IMR-90 (cell line): ENCODE measurements around the gene EHBP1L1. TPM values are rescaled to one million over a fixed set of nuclear protein-coding genes. Genes with fewer than 3 reads are reported as not detected.

Experiments
- ATAC-seq: fragments of 200-7000 bp; cut with Tn5 transposase; 2 replicates; pipeline ENCODE4 v1.9.1; 2020; ENCODE audit warnings: low read depth, mild to moderate bottlenecking, moderate library complexity
- BruUV-seq: library from RNA; stranded (reverse); fragments of 400-500 nt; replicated peaks from 2 replicates; lab custom pipeline; 2021; lab: Mats Ljungman, UMichigan
- CTCF ChIA-PET: fragments of 300-600 bp; formaldehyde crosslinking; extraction: SDS; loops from one replicate; lab custom pipeline; 2021; ENCODE audit warnings: antibody characterized with exemption; lab: Yijun Ruan, JAX
- POLR2A ChIA-PET: fragments of 300-600 bp; sonication (Branson Sonifier 250); formaldehyde crosslinking; loops from one replicate; lab custom pipeline; 2022; ENCODE audit warnings: antibody characterized with exemption; ENCODE audit not compliant: unreplicated experiment; lab: Charles Lee
- DNase-seq: peaks from one replicate; pipeline ENCODE4 v3.0.0; 2013
- H2AFZ ChIP-seq: replicated peaks from 2 replicates; pipeline ENCODE3; 2013; ENCODE audit warnings: low read length, mild to moderate bottlenecking; ENCODE audit not compliant: poor library complexity
- H2AK5ac ChIP-seq: 2 replicates; pipeline ENCODE4 v1.6.1; 2013; ENCODE audit warnings: low read depth, low read length, inconsistent platforms
- H2AK9ac ChIP-seq: replicated peaks from 2 replicates; pipeline ENCODE3; 2013; ENCODE audit warnings: mild to moderate bottlenecking, low read depth, low read length, moderate library complexity; ENCODE audit not compliant: poor library complexity
- H2BK120ac ChIP-seq: 2 replicates; pipeline ENCODE4 v1.6.1; 2013; ENCODE audit warnings: low read depth, low read length, inconsistent platforms
- H2BK15ac ChIP-seq: 3 replicates; pipeline ENCODE4 v1.6.1; 2013; ENCODE audit warnings: low read depth, low read length, inconsistent platforms
- H2BK20ac ChIP-seq: 2 replicates; pipeline ENCODE4 v1.6.1; 2013; ENCODE audit warnings: low read depth, mild to moderate bottlenecking, inconsistent platforms, low read length, moderate library complexity
- H2BK5ac ChIP-seq: 2 replicates; pipeline ENCODE4 v1.6.1; 2013; ENCODE audit warnings: mild to moderate bottlenecking, low read depth, low read length, inconsistent platforms; ENCODE audit not compliant: poor library complexity, severe bottlenecking
- H3K14ac ChIP-seq: replicated peaks from 2 replicates; pipeline ENCODE4 v1.6.1; 2013; ENCODE audit warnings: low read depth, low read length, inconsistent platforms
- H3K18ac ChIP-seq: 2 replicates; pipeline ENCODE4 v1.6.1; 2013; ENCODE audit warnings: low read depth, low read length, control low read depth
- H3K23ac ChIP-seq: 2 replicates; pipeline ENCODE4 v1.6.1; 2013; ENCODE audit warnings: low read depth, low read length, inconsistent platforms
- H3K27ac ChIP-seq: 2 replicates; pipeline ENCODE4 v1.5.1; 2013; ENCODE audit warnings: mild to moderate bottlenecking, control low read depth, low read length; ENCODE audit not compliant: insufficient read depth
- H3K27me3 ChIP-seq: 2 replicates; pipeline ENCODE4 v1.6.1; 2013; ENCODE audit warnings: low read length; ENCODE audit not compliant: control insufficient read depth, insufficient read depth
- H3K36me3 ChIP-seq: 2 replicates; pipeline ENCODE4 v1.6.1; 2013; ENCODE audit warnings: low read length, mixed read lengths; ENCODE audit not compliant: control insufficient read depth, insufficient read depth
- H3K4ac ChIP-seq: 2 replicates; pipeline ENCODE4 v1.6.1; 2013; ENCODE audit warnings: low read depth, low read length, inconsistent platforms
- H3K4me1 ChIP-seq: 2 replicates; pipeline ENCODE4 v1.6.1; 2013; ENCODE audit warnings: low read length, mixed read lengths; ENCODE audit not compliant: control insufficient read depth, insufficient read depth
- H3K4me2 ChIP-seq: 2 replicates; pipeline ENCODE4 v1.6.1; 2013; ENCODE audit warnings: low read depth, mild to moderate bottlenecking, control low read depth, low read length, moderate library complexity
- H3K4me3 ChIP-seq: 2 replicates; pipeline ENCODE4 v1.5.1; 2013; ENCODE audit warnings: low read depth, mild to moderate bottlenecking, control low read depth, low read length, moderate library complexity; ENCODE audit not compliant: insufficient read depth
- H3K56ac ChIP-seq: 2 replicates; pipeline ENCODE4 v1.6.1; 2013; ENCODE audit warnings: low read length, inconsistent platforms; ENCODE audit not compliant: insufficient read depth; ENCODE audit errors: extremely low read depth
- H3K79me1 ChIP-seq, 2 experiments: 2 replicates each; pipeline ENCODE4 v1.6.1; 2013; ENCODE audit warnings: low read length in 2 of 2, inconsistent platforms in 1 of 2, low read depth in 1 of 2
- H3K9ac ChIP-seq: 2 replicates; pipeline ENCODE4 v1.6.1; 2013; ENCODE audit warnings: low read depth, low read length, control low read depth
- H3K9me1 ChIP-seq: 2 replicates; pipeline ENCODE4 v1.6.1; 2013; ENCODE audit warnings: low read length, inconsistent platforms; ENCODE audit not compliant: insufficient read depth
- H3K9me3 ChIP-seq: 2 replicates; pipeline ENCODE4 v1.6.1; 2013; ENCODE audit warnings: low read length; ENCODE audit not compliant: control insufficient read depth, insufficient read depth
- H4K20me1 ChIP-seq: 2 replicates; pipeline ENCODE4 v1.6.1; 2013; ENCODE audit warnings: low read length, inconsistent platforms; ENCODE audit not compliant: insufficient read depth
- H4K5ac ChIP-seq: 2 replicates; pipeline ENCODE4 v1.6.1; 2013; ENCODE audit warnings: mild to moderate bottlenecking, low read depth, low read length, control low read depth
- H4K8ac ChIP-seq, 2 experiments: 2 replicates each; pipeline ENCODE4 v1.6.1; 2013; ENCODE audit warnings: low read depth in 2 of 2, low read length in 2 of 2, control low read depth in 1 of 2, inconsistent platforms in 1 of 2
- H4K91ac ChIP-seq: 2 replicates; pipeline ENCODE4 v1.6.1; 2013; ENCODE audit warnings: low read depth, low read length, inconsistent platforms; ENCODE audit not compliant: insufficient read depth
- BHLHE40 ChIP-seq: fragments of 150-350 bp; IDR thresholded peaks from 2 replicates; pipeline ENCODE4 v1.6.1; 2016; ENCODE audit warnings: mild to moderate bottlenecking, low read depth, low read length
- CTCF ChIP-seq: conservative IDR thresholded peaks from 2 replicates; pipeline ENCODE4 v1.5.1; 2012; ENCODE audit warnings: mild to moderate bottlenecking, low read depth, low read length, improper control_type of control experiment
- ELK1 ChIP-seq: fragments of 150-350 bp; IDR thresholded peaks from 2 replicates; pipeline ENCODE4 v1.6.1; 2016; ENCODE audit warnings: low read depth, mild to moderate bottlenecking, low read length, moderate library complexity, borderline replicate concordance
- MXI1 ChIP-seq: IDR thresholded peaks from 2 replicates; pipeline ENCODE4 v1.6.1; 2012; ENCODE audit warnings: low read depth, mild to moderate bottlenecking, low read length, moderate library complexity, borderline replicate concordance
- POLR2A ChIP-seq: IDR thresholded peaks from 2 replicates; pipeline ENCODE4 v1.6.1; 2012; ENCODE audit warnings: mild to moderate bottlenecking, low read depth, low read length
- RAD21 ChIP-seq: IDR thresholded peaks from 2 replicates; pipeline ENCODE4 v1.6.1; 2012; ENCODE audit warnings: low read length, improper control_type of control experiment
- RCOR1 ChIP-seq: IDR thresholded peaks from 2 replicates; pipeline ENCODE4 v1.6.1; 2012; ENCODE audit warnings: mild to moderate bottlenecking, low read length, improper control_type of control experiment; ENCODE audit not compliant: insufficient replicate concordance
- WGBS, 2 experiments: methylation state at CpG; one replicate each; pipeline versions ENCODE4 v1.1.5 to v1.1.7; 2013; ENCODE audit warnings: missing lambda C conversion rate in 2 of 2; ENCODE audit not compliant: insufficient read length in 1 of 2; ENCODE audit errors: extremely low coverage in 2 of 2; 5-methylcytosine and 5-hydroxymethylcytosine counted together
- dilution Hi-C: fragments of 300-500 bp; cut with HindIII; formaldehyde crosslinking; loops from one replicate; pipeline ENCODE4 v1.14.3; 2018; ENCODE audit warnings: low sequenced_read_pairs; ENCODE audit not compliant: unreplicated experiment
- in situ Hi-C: fragments of 300-500 bp; cut with MboI; formaldehyde crosslinking; loops from 3 replicates; pipeline ENCODE4 v1.14.3; 2019; ENCODE audit warnings: low sequenced_read_pairs, inconsistent platforms, mixed read lengths
- intact Hi-C: fragments of 100-400 bp; cut with micrococcal nuclease; formaldehyde crosslinking; loops from 2 replicates; pipeline ENCODE4 v1.10.0; 2022
- polyA plus RNA-seq, 3 experiments: library from polyadenylated mRNA; depleted of rRNA; stranded (reverse); fragments of >200 nt; gene quantifications; 2 replicates each; pipeline ENCODE4 v1.2.3, GENCODE V29; 2012; ENCODE audit warnings: low replicate concordance in 1 of 3
- total RNA-seq: library from RNA; depleted of rRNA; stranded (reverse); fragments of >200 nt; gene quantifications from 2 replicates; pipeline ENCODE4 v1.2.3, GENCODE V29; 2012

Gene EHBP1L1
- total and polyA plus RNA-seq, 2 of the 4 experiments (the other 2 are of a cell fraction) = 10.0 to 27.4 TPM

GRCh38 chr11:65559535-65559934, 16.3 kb upstream of the EHBP1L1 start:
- peak overlapping the region; percentile 1; the same call in 1 of the 2 replicates for H3K23ac ChIP-seq
- peak overlapping the region; percentile 86 for H2AK9ac ChIP-seq
- peak overlapping the region; percentile 92; the same call in 1 of the 2 replicates for H2AK5ac ChIP-seq
- H2BK20ac ChIP-seq = peak overlapping the region; percentile 2; the same call in 1 of the 2 replicates
- no peak overlapping the region for H3K4me3 ChIP-seq
- no peak overlapping the region for H3K18ac ChIP-seq
- no peaks in the 10 kb centered on the region for H3K9me3 ChIP-seq
- TF ChIP-seq MXI1 = no peak
- no peak for TF ChIP-seq RCOR1
- no peak for TF ChIP-seq BHLHE40
- no peak for TF ChIP-seq CTCF
- TF ChIP-seq ELK1 = no peak
- no peak for TF ChIP-seq POLR2A
- no peak for TF ChIP-seq RAD21
- dilution Hi-C loops (no loop called here), intact Hi-C loops (no loop called here), in situ Hi-C loops (no loop called here)
- no peak overlapping the region for H3K56ac ChIP-seq
- peaks cover 14 to 34% of the 10 kb centered on the region in 2 experiments; a peak in 3 of 4 replicates for H3K79me1 ChIP-seq
- H3K4me2 ChIP-seq = no peak overlapping the region
- H4K91ac ChIP-seq = 0 out of 2 replicates have a peak overlapping the region, but pooled peaks have one; percentile 2
- CTCF ChIA-PET = interaction anchor here (1.3 kb wide), 1 partner anchor 13 kb away, joined by 4 read pairs; the partner anchor contains the start of gene FAM89B
- POLR2A ChIA-PET = no interaction called here
- no peaks in the 10 kb centered on the region for H3K27me3 ChIP-seq
- peaks cover 25% of the 10 kb centered on the region for H3K9me1 ChIP-seq
- no peak for ATAC-seq
- H3K27ac ChIP-seq = no peak overlapping the region
- H3K4me1 ChIP-seq = peaks cover 43% of the 10 kb centered on the region
- no peak overlapping the region for H3K9ac ChIP-seq
- DNase-seq = no peak
- H2BK120ac ChIP-seq = peak overlapping the region; percentile 29; the same call in 1 of the 2 replicates
- no peak overlapping the region for H3K14ac ChIP-seq
- no peak overlapping the region for H4K5ac ChIP-seq
- peaks cover 9% of the 10 kb centered on the region; the same call in 1 of the 2 replicates for H4K20me1 ChIP-seq
- no peaks in the 10 kb centered on the region for H3K36me3 ChIP-seq
- no CpG with 5 or more reads among the region's 5 CpGs for WGBS, 2 experiments
- peak overlapping the region; percentile 50 for H2BK5ac ChIP-seq
- peak overlapping the region; percentile 19 for H2AFZ ChIP-seq
- peak overlapping the region; percentile 96 for H3K4ac ChIP-seq
- H4K8ac ChIP-seq = peak overlapping the region in 1 of 2 experiments; percentile 91; a peak in 2 of 4 replicates
- BruUV-seq = no TSS peak
- peak overlapping the region; percentile 26; the same call in 2 of the 3 replicates for H2BK15ac ChIP-seq
